ENCODE results near the gene EPHB2. TPM values are rescaled to one million over a fixed set of nuclear protein-coding genes. Genes with fewer than 3 reads are reported as not detected.
"Not testable (repeated sequence)": the region's sequence is repeated elsewhere in the genome, so short reads cannot be mapped to it uniquely, and the experiment has no call there.

The EPHB2 gene
- total RNA-seq, 1 donor from 2014 or later = 10.7 TPM

DNA sequence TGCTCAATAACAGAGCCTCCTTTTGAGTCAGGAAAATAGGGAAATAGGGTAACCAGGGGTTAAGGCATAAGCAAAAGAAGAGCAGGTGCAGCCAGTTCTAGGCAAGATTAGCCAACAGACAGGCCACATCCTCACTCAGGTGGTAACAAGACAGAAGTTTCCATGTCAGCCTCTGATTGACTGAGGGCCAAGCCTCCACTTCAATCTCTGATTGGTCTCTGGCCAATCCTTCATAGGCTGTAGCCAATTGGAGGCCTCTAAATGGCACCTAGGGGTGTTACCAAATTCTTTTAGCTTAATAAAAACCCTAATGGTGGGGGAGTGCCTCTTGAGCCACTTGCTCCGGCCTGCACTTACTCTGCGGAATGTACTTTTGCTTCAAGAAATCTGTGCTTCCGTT lies 224.8 kb downstream of the EPHB2 start:
- Mint-ChIP-seq H3K27ac (ENCODE audit: unreplicated experiment) (no peak overlapping the region), H3K4me1 (ENCODE audit: unreplicated experiment) (no peaks in the 10 kb centered on the region), H3K27me3 (ENCODE audit: unreplicated experiment) (no peaks in the 10 kb centered on the region), H3K4me3 (ENCODE audit: unreplicated experiment) (no peak overlapping the region), H3K9me3 (ENCODE audit: unreplicated experiment) (no peaks in the 10 kb centered on the region), H3K36me3 (ENCODE audit: low read depth, unreplicated experiment) (no peaks in the 10 kb centered on the region)
- TF ChIP-seq, protein P1, sequence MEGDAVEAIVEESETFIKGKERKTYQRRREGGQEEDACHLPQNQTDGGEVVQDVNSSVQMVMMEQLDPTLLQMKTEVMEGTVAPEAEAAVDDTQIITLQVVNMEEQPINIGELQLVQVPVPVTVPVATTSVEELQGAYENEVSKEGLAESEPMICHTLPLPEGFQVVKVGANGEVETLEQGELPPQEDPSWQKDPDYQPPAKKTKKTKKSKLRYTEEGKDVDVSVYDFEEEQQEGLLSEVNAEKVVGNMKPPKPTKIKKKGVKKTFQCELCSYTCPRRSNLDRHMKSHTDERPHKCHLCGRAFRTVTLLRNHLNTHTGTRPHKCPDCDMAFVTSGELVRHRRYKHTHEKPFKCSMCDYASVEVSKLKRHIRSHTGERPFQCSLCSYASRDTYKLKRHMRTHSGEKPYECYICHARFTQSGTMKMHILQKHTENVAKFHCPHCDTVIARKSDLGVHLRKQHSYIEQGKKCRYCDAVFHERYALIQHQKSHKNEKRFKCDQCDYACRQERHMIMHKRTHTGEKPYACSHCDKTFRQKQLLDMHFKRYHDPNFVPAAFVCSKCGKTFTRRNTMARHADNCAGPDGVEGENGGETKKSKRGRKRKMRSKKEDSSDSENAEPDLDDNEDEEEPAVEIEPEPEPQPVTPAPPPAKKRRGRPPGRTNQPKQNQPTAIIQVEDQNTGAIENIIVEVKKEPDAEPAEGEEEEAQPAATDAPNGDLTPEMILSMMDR (IDR thresholded peaks at IDR 0.05; ENCODE audit: unreplicated experiment) = no peak
- no peak for DNase-seq (ENCODE audit: low spot score)

DNA sequence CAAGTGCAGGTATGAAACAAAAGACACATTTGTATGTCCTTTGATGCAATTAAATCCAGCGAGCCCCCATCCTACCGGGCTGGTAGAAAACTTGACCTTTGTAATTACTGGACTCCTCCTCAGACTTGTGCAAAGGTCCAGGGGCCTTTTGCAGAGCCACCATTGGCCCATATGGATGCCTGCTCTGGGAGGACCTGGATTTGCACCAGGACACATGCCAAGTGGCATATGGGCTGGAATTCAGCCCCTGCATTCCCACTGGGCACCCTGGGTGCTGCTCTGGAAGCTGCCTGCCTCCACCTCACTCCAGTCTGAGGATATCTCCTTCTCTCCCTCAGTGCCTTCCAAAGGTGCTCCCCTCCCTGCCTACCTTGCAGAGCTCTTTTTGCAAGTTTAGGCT lies 226.0 kb downstream of the EPHB2 start:
- TF ChIP-seq, protein P1 (IDR thresholded peaks at IDR 0.05; ENCODE audit: unreplicated experiment) = no peak
- H3K27ac Mint-ChIP-seq (ENCODE audit: unreplicated experiment) = no peak overlapping the region
- H3K4me1 Mint-ChIP-seq (ENCODE audit: unreplicated experiment) = no peaks in the 10 kb centered on the region
- H3K27me3 Mint-ChIP-seq (ENCODE audit: unreplicated experiment) = no peaks in the 10 kb centered on the region
- H3K9me3 Mint-ChIP-seq (ENCODE audit: unreplicated experiment) = no peaks in the 10 kb centered on the region
- no peak overlapping the region for H3K4me3 Mint-ChIP-seq (ENCODE audit: unreplicated experiment)
- H3K36me3 Mint-ChIP-seq (ENCODE audit: low read depth, unreplicated experiment) = no peaks in the 10 kb centered on the region
- DNase-seq (ENCODE audit: low spot score) = no peak

DNA sequence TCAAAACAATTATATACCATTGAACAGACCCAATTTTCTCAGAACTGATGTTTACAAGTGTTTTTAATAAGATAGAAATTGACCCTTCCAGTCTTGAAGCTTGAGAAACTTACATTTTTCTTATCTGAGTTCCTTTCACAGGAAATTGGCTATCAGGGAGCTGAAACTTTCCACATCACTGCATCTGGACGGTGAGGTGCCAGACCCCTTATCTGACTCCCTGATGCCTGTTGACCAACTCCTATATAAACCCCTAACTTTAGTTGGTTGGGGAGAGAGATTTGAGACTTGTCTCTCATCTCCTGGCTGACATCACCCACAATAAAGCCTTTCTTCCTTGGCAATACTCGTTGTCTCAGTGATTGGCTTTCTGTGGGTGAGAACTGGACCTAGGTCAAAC lies 230.6 kb downstream of the EPHB2 start:
- H3K36me3 Mint-ChIP-seq (ENCODE audit: low read depth, unreplicated experiment) = no peaks in the 10 kb centered on the region
- H3K9me3 Mint-ChIP-seq (ENCODE audit: unreplicated experiment) = no peaks in the 10 kb centered on the region
- TF ChIP-seq, protein P1 (IDR thresholded peaks at IDR 0.05; ENCODE audit: unreplicated experiment) = no peak
- no peak overlapping the region for H3K4me3 Mint-ChIP-seq (ENCODE audit: unreplicated experiment)
- H3K4me1 Mint-ChIP-seq (ENCODE audit: unreplicated experiment) = no peaks in the 10 kb centered on the region
- H3K27ac Mint-ChIP-seq (ENCODE audit: unreplicated experiment) = no peak overlapping the region
- no peaks in the 10 kb centered on the region for H3K27me3 Mint-ChIP-seq (ENCODE audit: unreplicated experiment)
- DNase-seq (ENCODE audit: low spot score) = no peak

DNA sequence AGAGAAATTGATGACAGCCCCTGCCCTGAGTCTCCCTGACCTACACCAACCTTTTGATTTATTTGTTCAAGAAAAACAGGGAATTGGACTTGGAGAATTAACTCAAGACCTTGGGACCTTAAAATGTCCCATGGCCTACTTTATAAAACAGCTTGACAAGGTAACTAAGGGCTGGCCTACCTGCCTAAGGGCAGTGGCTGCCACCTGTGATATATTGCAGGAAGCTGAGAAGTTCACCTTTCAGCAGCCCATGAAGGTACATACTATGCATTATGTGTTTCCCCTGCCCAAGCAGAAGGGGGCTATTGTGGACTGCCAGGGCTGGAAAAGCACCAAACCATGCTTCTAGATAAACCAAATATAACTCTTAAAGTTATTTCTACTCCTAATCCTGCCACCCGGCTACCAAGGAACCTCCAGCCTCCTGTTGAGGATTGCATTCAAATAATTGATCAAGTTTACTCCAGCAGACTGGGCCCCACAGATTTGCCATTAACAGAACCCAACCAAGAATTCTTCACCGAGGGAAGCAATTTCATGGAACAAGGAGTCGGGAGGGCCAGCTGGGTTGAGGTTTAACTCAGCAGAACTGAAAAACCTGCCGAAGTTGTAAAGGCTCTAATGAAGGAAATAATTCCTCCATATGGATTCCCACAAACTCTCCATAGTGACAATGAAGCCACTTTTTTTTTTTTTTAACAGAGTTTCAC lies 233.9 kb downstream of the EPHB2 start:
- Mint-ChIP-seq H3K27ac (ENCODE audit: unreplicated experiment) (no peak overlapping the region), H3K27me3 (ENCODE audit: unreplicated experiment) (no peaks in the 10 kb centered on the region)
- TF ChIP-seq, protein P1 (IDR thresholded peaks at IDR 0.05; ENCODE audit: unreplicated experiment) = no peak

DNA sequence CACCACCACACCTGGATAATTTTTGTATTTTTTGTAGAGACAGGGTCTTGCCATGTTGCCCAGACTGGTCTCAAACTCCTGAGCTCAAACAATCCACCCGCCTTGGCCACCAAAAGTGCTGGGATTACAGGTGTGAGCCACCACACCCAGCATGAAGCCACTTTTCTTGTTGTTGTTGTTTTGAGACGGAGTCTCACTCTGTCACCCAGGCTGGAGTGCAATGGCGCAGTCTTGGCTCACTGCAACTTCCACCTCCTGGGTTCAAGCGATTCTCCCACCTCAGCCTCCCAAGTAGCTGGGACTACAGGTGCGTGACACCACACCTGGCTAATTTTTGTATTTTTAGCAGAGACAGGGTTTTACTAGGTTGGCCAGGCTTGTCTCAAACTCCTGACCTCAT lies 234.5 kb downstream of the EPHB2 start:
- not testable (repeated sequence) for H3K9me3 Mint-ChIP-seq (ENCODE audit: unreplicated experiment); H3K4me3 Mint-ChIP-seq (ENCODE audit: unreplicated experiment); DNase-seq (ENCODE audit: low spot score); H3K27me3 Mint-ChIP-seq (ENCODE audit: unreplicated experiment); H3K4me1 Mint-ChIP-seq (ENCODE audit: unreplicated experiment); H3K36me3 Mint-ChIP-seq (ENCODE audit: low read depth, unreplicated experiment); H3K27ac Mint-ChIP-seq (ENCODE audit: unreplicated experiment)

More for the DNA sequence above, 233.9 kb downstream of the EPHB2 start:
- Mint-ChIP-seq H3K9me3 (ENCODE audit: unreplicated experiment) (no peaks in the 10 kb centered on the region), H3K4me3 (ENCODE audit: unreplicated experiment) (no peak overlapping the region), H3K36me3 (ENCODE audit: low read depth, unreplicated experiment) (no peaks in the 10 kb centered on the region), H3K4me1 (ENCODE audit: unreplicated experiment) (no peaks in the 10 kb centered on the region)
- no peak for DNase-seq (ENCODE audit: low spot score)

Measured in endothelial cell (in vitro differentiated cells).